Gastroesophageal sphincter (tissue), 3 donors: ENCODE data around the gene SLC7A7.

Experiments used
- EP300 ChIP-seq: sonication (generic); formaldehyde crosslinking; IDR thresholded peaks from one replicate; pipeline ENCODE4 v1.6.1; 2017; ENCODE audit warnings: antibody characterized with exemption, mild to moderate bottlenecking
- POLR2A ChIP-seq, 2 donors: fragments of 450-650 bp; IDR thresholded peaks; one replicate each; pipeline ENCODE4 v1.6.1; 2017; ENCODE audit warnings: antibody characterized with exemption in 2 of 2, mild to moderate bottlenecking in 2 of 2, moderate library complexity in 1 of 2
- POLR2AphosphoS5 ChIP-seq: sonication (generic); formaldehyde crosslinking; IDR thresholded peaks from one replicate; pipeline ENCODE4 v1.6.1; 2017; ENCODE audit warnings: antibody characterized with exemption
- TF ChIP-seq, protein P1 (sequence below), 4 experiments: fragments of 200-600 bp in 2 of 4; fragments of 450-650 bp in 2 of 4; sonication (generic) in 1 of 4; IDR thresholded peaks; one replicate each; pipeline ENCODE4 v1.5.1; 2017 to 2019; ENCODE audit warnings: antibody characterized with exemption in 4 of 4, mild to moderate bottlenecking in 2 of 4, moderate library complexity in 2 of 4

DNA sequence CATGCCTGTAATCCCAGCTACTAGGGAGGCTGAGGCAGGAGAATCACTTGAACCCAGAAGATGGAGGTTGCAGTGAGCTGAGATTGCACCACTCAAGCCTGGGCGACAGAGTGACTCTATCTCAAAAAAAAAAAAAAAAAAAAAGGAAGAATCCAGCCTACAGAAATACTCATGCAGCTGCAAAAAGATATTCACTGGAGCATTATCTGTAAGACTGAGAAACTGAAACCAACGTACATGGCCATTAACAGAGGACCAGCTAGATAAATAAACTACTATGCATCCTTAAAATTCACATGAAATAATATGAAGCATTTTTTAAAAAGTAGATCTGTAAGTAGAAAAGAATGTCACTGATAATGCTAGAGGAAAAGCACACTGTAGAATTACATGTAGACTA lies 3.5 kb downstream of the SLC7A7 start:
- TF ChIP-seq, protein P1, sequence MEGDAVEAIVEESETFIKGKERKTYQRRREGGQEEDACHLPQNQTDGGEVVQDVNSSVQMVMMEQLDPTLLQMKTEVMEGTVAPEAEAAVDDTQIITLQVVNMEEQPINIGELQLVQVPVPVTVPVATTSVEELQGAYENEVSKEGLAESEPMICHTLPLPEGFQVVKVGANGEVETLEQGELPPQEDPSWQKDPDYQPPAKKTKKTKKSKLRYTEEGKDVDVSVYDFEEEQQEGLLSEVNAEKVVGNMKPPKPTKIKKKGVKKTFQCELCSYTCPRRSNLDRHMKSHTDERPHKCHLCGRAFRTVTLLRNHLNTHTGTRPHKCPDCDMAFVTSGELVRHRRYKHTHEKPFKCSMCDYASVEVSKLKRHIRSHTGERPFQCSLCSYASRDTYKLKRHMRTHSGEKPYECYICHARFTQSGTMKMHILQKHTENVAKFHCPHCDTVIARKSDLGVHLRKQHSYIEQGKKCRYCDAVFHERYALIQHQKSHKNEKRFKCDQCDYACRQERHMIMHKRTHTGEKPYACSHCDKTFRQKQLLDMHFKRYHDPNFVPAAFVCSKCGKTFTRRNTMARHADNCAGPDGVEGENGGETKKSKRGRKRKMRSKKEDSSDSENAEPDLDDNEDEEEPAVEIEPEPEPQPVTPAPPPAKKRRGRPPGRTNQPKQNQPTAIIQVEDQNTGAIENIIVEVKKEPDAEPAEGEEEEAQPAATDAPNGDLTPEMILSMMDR (IDR thresholded peaks at IDR 0.05), result no peak
- TF ChIP-seq POLR2A (IDR thresholded peaks at IDR 0.05), result no peak
- TF ChIP-seq EP300, result no peak
- TF ChIP-seq POLR2AphosphoS5, result no peak
